Esophagus muscularis mucosa (tissue), 4 donors: ENCODE measurements around the gene MXI1. TPM values are rescaled to one million over a fixed set of nuclear protein-coding genes. Genes with fewer than 3 reads are reported as not detected.

Experiments used
- DNase-seq: peaks from one replicate; pipeline ENCODE4 v3.0.0-alpha.2; 2017; ENCODE audit errors: extremely low spot score
- H3K27ac ChIP-seq, 4 donors: fragments of 200-600 bp; sonication (generic); replicated peaks in 1 of 4; 1 replicate in 3 of 4; 2 replicates in 1 of 4; pipeline ENCODE4 v1.5.1; 2016 to 2019; ENCODE audit warnings: mild to moderate bottlenecking in 1 of 4
- H3K27me3 ChIP-seq, 4 donors: fragments of 200-600 bp; sonication (generic); one replicate each; pipeline versions ENCODE4 v1.5.1 to v1.6.0; 2016 to 2019
- H3K36me3 ChIP-seq, 4 donors: fragments of 200-600 bp; sonication (generic); one replicate each; pipeline ENCODE4 v1.5.1; 2016 to 2019
- H3K4me1 ChIP-seq, 4 donors: fragments of 200-600 bp; sonication (generic); one replicate each; pipeline ENCODE4 v1.5.1; 2016 to 2019
- H3K4me3 ChIP-seq, 4 donors: fragments of 200-600 bp; sonication (generic); 1 replicate in 2 of 4; 2 replicates in 2 of 4; pipeline ENCODE4 v1.5.1; 2016 to 2019; ENCODE audit warnings: mild to moderate bottlenecking in 4 of 4, moderate library complexity in 1 of 4
- H3K9me3 ChIP-seq, 4 donors: fragments of 200-600 bp; sonication (generic); 1 replicate in 3 of 4; 2 replicates in 1 of 4; pipeline ENCODE4 v1.5.1; 2016 to 2019
- EP300 ChIP-seq: sonication (generic); formaldehyde crosslinking; IDR thresholded peaks from one replicate; pipeline ENCODE4 v1.6.1; 2017; ENCODE audit warnings: antibody characterized with exemption
- POLR2A ChIP-seq: fragments of 450-650 bp; IDR thresholded peaks from one replicate; pipeline ENCODE4 v1.6.1; 2017; ENCODE audit warnings: antibody characterized with exemption, moderate library complexity, mild to moderate bottlenecking, low read depth
- POLR2AphosphoS5 ChIP-seq, 2 donors: sonication (generic); formaldehyde crosslinking; IDR thresholded peaks; one replicate each; pipeline ENCODE4 v1.6.1; 2017; ENCODE audit warnings: antibody characterized with exemption in 2 of 2
- WGBS: methylation state at CpG from one replicate; pipeline ENCODE4 v1.1.5; 2018; 5-methylcytosine and 5-hydroxymethylcytosine counted together
- intact Hi-C: fragments of 100-400 bp; cut with DNase I; formaldehyde crosslinking; loops from one replicate; pipeline ENCODE4 v1.15.1; 2023
- total RNA-seq, 4 donors: library from RNA; depleted of rRNA; stranded (reverse); fragments of >200 nt; gene quantifications; one replicate each; pipeline versions ENCODE4 v1.1.0 to v1.2.1, GENCODE V29; 2016
- TF ChIP-seq, protein P1 (sequence below), 3 experiments: fragments of 200-600 bp in 2 of 3; fragments of 450-650 bp in 1 of 3; sonication (generic) in 2 of 3; IDR thresholded peaks; one replicate each; pipeline ENCODE4 v1.5.1; 2017 to 2019; ENCODE audit warnings: antibody characterized with exemption in 3 of 3, mild to moderate bottlenecking in 2 of 3, moderate library complexity in 1 of 3

The MXI1 gene
- total RNA-seq, 4 donors from 2014 or later, result 198 to 292 (median 226) TPM

DNA sequence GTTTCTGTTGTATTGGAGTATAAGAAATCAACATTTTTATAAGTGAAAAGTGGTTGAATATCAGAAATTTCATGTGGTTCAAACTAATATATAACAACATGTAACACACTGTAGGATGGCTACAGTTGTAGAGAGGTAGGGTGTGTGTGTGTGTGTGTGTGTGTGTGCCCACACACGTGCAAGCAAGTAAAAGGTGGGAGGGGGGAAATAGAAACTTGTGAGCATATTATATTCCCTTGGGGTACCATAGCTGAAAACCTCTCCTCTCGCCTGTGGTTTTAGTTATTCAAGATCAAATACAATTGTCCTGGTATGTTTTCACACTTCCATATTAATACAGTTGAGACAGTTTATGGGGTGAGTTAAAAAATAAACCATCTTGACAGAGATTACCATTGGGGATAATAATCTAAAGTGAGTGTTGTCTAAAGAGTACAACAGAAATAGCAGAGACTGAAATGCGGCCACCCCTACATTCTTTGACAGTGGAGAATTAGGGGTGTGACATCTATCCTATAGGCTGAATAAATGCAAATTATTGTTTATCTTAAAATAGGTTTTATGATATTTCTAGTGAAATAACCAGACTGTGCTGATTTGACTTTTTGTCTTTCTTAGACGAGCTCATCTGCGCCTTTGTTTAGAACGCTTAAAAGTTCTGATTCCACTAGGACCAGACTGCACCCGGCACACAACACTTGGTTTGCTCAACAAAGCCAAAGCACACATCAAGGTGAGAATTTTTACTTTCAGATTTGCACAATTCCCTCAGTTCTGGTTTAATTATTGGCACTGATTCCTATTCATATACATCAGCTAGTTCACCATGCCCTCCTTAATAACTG is 71.4 kb downstream of the MXI1 start:
- Histone ChIP-seq H3K4me3 (peak overlapping the region in 2 of 4 donors; percentile 2 to 17), H3K36me3 (peaks cover 0 to 19% (median 7%) of the 10 kb centered on the region in 4 donors), H3K27ac (peak overlapping the region; percentile 42 to 81 (median 63)), H3K4me1 (peaks cover 51 to 79% (median 70%) of the 10 kb centered on the region in 4 donors), H3K9me3 (no peaks in the 10 kb centered on the region), H3K27me3 (no peaks in the 10 kb centered on the region)
- DNase-seq, result no peak
- intact Hi-C loops, result loop anchor here (2.0 kb wide), 3 partner anchors 52 to 142 kb away; no protein-coding TSS in a partner anchor
- TF ChIP-seq EP300 (no peak), POLR2AphosphoS5 (IDR thresholded peaks at IDR 0.05) (no peak), POLR2A (no peak)
- TF ChIP-seq, protein P1, sequence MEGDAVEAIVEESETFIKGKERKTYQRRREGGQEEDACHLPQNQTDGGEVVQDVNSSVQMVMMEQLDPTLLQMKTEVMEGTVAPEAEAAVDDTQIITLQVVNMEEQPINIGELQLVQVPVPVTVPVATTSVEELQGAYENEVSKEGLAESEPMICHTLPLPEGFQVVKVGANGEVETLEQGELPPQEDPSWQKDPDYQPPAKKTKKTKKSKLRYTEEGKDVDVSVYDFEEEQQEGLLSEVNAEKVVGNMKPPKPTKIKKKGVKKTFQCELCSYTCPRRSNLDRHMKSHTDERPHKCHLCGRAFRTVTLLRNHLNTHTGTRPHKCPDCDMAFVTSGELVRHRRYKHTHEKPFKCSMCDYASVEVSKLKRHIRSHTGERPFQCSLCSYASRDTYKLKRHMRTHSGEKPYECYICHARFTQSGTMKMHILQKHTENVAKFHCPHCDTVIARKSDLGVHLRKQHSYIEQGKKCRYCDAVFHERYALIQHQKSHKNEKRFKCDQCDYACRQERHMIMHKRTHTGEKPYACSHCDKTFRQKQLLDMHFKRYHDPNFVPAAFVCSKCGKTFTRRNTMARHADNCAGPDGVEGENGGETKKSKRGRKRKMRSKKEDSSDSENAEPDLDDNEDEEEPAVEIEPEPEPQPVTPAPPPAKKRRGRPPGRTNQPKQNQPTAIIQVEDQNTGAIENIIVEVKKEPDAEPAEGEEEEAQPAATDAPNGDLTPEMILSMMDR (IDR thresholded peaks at IDR 0.05), result no peak
- 61% methylated on average over 7 of the region's 7 CpGs for WGBS

DNA sequence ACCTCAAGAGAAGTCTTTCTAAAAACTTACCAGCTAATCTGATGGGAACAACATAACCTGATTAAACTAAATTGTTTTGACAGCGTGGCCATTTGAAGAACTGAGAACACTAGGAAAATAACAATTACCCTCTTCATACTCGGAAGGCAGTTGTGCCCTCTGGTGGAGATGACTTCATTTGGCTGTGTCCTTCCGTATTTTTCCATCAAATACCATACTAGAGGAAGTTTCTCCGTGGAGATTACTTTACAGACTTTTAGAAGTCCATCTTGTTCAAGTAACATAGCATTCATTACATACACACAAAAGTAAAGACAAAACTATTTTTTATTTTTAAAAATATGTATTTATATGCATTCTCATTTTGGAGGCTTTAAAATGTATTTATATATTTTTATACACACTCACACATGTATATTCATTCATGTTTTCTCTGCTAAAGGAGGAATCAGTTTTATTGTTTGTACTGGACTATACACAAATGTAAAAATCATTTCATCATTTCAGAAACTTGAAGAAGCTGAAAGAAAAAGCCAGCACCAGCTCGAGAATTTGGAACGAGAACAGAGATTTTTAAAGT is 72.1 kb downstream of the MXI1 start:
- Histone ChIP-seq H3K4me1 (peaks cover 44 to 71% (median 62%) of the 10 kb centered on the region in 4 donors), H3K36me3 (peaks cover under 1 to 26% (median 10%) of the 10 kb centered on the region in 4 donors), H3K4me3 (peak overlapping the region in 2 of 4 donors; percentile 2 to 17), H3K27me3 (no peaks in the 10 kb centered on the region), H3K27ac (peak overlapping the region; percentile 42 to 81 (median 63)), H3K9me3 (no peaks in the 10 kb centered on the region)
- peak in 1 of 2 donors; percentile 66 for TF ChIP-seq POLR2AphosphoS5 (IDR thresholded peaks at IDR 0.05)
- TF ChIP-seq POLR2A, result no peak
- TF ChIP-seq, protein P1 (IDR thresholded peaks at IDR 0.05), result peak; percentile 77 to 85 (median 80)
- no peak for DNase-seq
- 24% methylated on average over 6 of the region's 6 CpGs for WGBS
- intact Hi-C loops, result loop anchor here (2.0 kb wide), 3 partner anchors 53 to 143 kb away; no protein-coding TSS in a partner anchor

DNA sequence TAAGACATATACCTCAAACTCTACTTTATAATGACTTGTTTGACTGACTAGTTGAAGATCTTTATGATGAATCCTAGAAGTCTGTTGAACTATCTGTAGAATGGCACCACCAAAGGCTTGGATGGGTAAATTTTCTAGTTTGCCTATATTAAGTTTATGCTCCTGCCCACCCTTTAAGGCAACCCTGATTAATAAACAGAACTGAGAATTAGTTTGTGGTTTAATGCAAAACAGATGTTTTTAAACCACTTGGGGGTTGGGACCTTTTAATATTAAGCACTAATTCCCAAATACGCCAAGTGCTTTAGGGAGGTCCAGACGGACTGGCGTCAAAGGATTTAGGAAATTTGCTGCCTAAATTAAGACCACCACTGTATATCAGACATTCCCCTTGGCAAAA is 76.9 kb downstream of the MXI1 start:
- Histone ChIP-seq H3K36me3 (peaks cover 28 to 73% (median 51%) of the 10 kb centered on the region in 4 donors), H3K27me3 (no peaks in the 10 kb centered on the region), H3K4me1 (peaks cover 7 to 25% (median 15%) of the 10 kb centered on the region in 4 donors), H3K27ac (no peak overlapping the region), H3K9me3 (no peaks in the 10 kb centered on the region), H3K4me3 (no peak overlapping the region)
- intact Hi-C loops, result no loop called here
- TF ChIP-seq EP300, result no peak
- TF ChIP-seq POLR2AphosphoS5 (IDR thresholded peaks at IDR 0.05), result no peak
- no peak for TF ChIP-seq POLR2A
- TF ChIP-seq, protein P1 (IDR thresholded peaks at IDR 0.05), result no peak
- WGBS, result 90% methylated on average over 3 of the region's 3 CpGs
- no peak for DNase-seq

DNA sequence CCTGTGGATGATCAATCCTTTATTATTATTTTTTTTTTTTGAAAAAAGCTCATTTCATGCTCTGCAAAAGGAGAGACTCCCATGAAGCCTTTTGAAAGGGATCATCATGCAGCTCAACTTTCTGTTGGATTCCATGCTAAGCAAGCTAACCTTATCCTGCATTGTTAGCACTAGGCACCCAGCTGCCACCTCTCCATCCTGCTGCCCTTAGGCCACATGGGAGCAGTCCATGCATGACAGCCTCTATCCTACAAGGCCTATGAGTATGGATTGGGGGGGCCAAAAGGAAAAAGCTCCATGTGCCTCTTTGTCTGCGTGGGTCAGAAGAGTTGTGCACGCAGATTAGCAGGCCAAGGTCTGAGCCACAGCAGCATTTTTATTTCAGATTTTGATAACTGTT is 78.1 kb downstream of the MXI1 start:
- no peak for DNase-seq
- no peaks in the 10 kb centered on the region for H3K9me3 ChIP-seq
- no peaks in the 10 kb centered on the region for H3K27me3 ChIP-seq
- no peak overlapping the region for H3K4me3 ChIP-seq
- peaks cover 28 to 73% (median 51%) of the 10 kb centered on the region in 4 donors for H3K36me3 ChIP-seq
- TF ChIP-seq EP300 (no peak), POLR2AphosphoS5 (IDR thresholded peaks at IDR 0.05) (peak in 1 of 2 donors; percentile 7)
- H3K4me1 ChIP-seq, result peaks cover 0 to 15% (median 7%) of the 10 kb centered on the region in 4 donors
- intact Hi-C loops, result no loop called here
- WGBS, result 90% methylated on average over 2 of the region's 2 CpGs
- no peak overlapping the region for H3K27ac ChIP-seq

DNA sequence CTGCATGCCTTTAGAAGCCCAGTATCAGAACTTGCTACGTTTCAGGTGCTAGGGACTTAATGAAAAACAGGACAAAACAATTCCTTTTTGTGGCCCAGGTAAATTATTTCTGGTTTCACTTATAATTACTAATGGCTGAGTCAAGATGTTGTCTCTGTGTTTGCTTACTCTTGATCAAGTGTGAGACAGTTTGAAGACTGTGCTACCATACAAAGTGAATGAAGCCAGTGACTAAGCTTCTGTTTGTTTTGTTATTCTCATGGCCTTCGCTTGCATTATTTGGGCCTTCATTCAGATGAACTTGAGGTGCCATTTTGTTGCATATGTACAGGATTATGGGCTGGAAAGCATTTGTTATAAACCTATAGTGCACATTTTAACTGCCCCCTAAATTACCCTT is 79.4 kb downstream of the MXI1 start:
- intact Hi-C loops, result no loop called here
- Histone ChIP-seq H3K36me3 (peaks cover 28 to 76% (median 56%) of the 10 kb centered on the region in 4 donors), H3K4me3 (no peak overlapping the region), H3K27me3 (no peaks in the 10 kb centered on the region), H3K27ac (no peak overlapping the region), H3K4me1 (peaks cover 0 to 13% (median 6%) of the 10 kb centered on the region in 4 donors), H3K9me3 (no peaks in the 10 kb centered on the region)
- WGBS, result 89% methylated on average over 2 of the region's 2 CpGs
- no peak for DNase-seq
- TF ChIP-seq POLR2AphosphoS5 (IDR thresholded peaks at IDR 0.05) (no peak), POLR2A (no peak), EP300 (no peak)
- TF ChIP-seq, protein P1 (IDR thresholded peaks at IDR 0.05), result no peak
